Spleen (tissue), 7 donors: Measurements from ENCODE around the gene MMP8.
"Not testable (repeated sequence)": the region's sequence is repeated elsewhere in the genome, so short reads cannot be mapped to it uniquely, and the experiment has no call there.

ENCODE experiments used
- CTCF ChIP-seq, 11 experiments: fragments of 200-600 bp in 7 of 11; fragments of 450-650 bp in 4 of 11; sonication (generic) in 4 of 11; IDR thresholded peaks in 8 of 11; conservative IDR thresholded peaks in 3 of 11; 1 replicate in 7 of 11; 2 replicates in 4 of 11; pipeline versions ENCODE4 v1.4.0 to v1.8.0; 2016 to 2021; ENCODE audit warnings: antibody characterized with exemption in 11 of 11, inconsistent platforms in 4 of 11, mild to moderate bottlenecking in 1 of 11
- POLR2A ChIP-seq, 3 donors: fragments of 450-650 bp; IDR thresholded peaks; one replicate each; pipeline ENCODE4 v1.5.1; 2017; ENCODE audit warnings: antibody characterized with exemption in 3 of 3, mild to moderate bottlenecking in 1 of 3
- POLR2AphosphoS5 ChIP-seq, 3 donors: sonication (generic); formaldehyde crosslinking; IDR thresholded peaks; one replicate each; pipeline ENCODE4 v1.5.1; 2017; ENCODE audit warnings: antibody characterized with exemption in 3 of 3
- donor health status: DM: no; HTN: no; CAD: no; lungs with moderate emphysema.
- donor health status: DM: no; HTN: no; CAD: no.
- donor health status: DM: no; HTN: no; CAD: no.

- not testable (repeated sequence) for TF ChIP-seq POLR2A (IDR thresholded peaks at IDR 0.05); CTCF (IDR thresholded peaks at IDR 0.05 in 8 of 11, conservative IDR thresholded peaks at IDR 0.05 in 3 of 11); POLR2AphosphoS5 (IDR thresholded peaks at IDR 0.05)
Measured at GRCh38 chr11:102746746-102747578, 22.2 kb upstream of the MMP8 start.
